Activated CD8-positive, alpha-beta memory T cell treated with anti-CD3 and anti-CD28 coated beads, Interleukin-2, amount 10 ng/mL, durations not matched to agents 7 days and 5 days (primary cell): ENCODE data around the gene SLC9A9. TPM values are rescaled to one million over a fixed set of nuclear protein-coding genes. Genes with fewer than 3 reads are reported as not detected.
"Not testable (repeated sequence)": the region's sequence is repeated elsewhere in the genome, so short reads cannot be mapped to it uniquely, and the experiment has no call there.

Source experiments
- ATAC-seq: fragments of 150-1000 bp; cut with Tn5 transposase; one replicate; pipeline ENCODE4 v1.10.0; 2021; ENCODE audit warnings: moderate library complexity
- CTCF ChIA-PET: fragments of 350-600 bp; sonication (Branson Sonifier 250); formaldehyde crosslinking; loops from one replicate; lab custom pipeline; 2021; ENCODE audit warnings: antibody characterized with exemption; lab: Charles Lee
- DNase-seq: peaks from one replicate; pipeline ENCODE4 v3.0.0-alpha.2; 2020
- H3K27ac Mint-ChIP-seq: one replicate; pipeline ENCODE4 v1.8.0; 2021; ENCODE audit warnings: mild to moderate bottlenecking, mixed read lengths
- H3K27me3 Mint-ChIP-seq: one replicate; pipeline ENCODE4 v1.8.0; 2021; ENCODE audit warnings: mixed read lengths
- H3K36me3 Mint-ChIP-seq: one replicate; pipeline ENCODE4 v1.8.0; 2021; ENCODE audit warnings: mild to moderate bottlenecking, mixed read lengths
- H3K4me1 Mint-ChIP-seq: one replicate; pipeline ENCODE4 v1.8.0; 2021; ENCODE audit warnings: mixed read lengths
- H3K4me3 Mint-ChIP-seq: one replicate; pipeline ENCODE4 v1.8.0; 2021; ENCODE audit warnings: mild to moderate bottlenecking, moderate library complexity, mixed read lengths
- H3K9me3 Mint-ChIP-seq: one replicate; pipeline ENCODE4 v1.8.0; 2022; ENCODE audit warnings: low read depth, mixed read lengths
- total RNA-seq, 2 experiments: library from RNA; stranded (reverse); gene quantifications; one replicate each; pipeline ENCODE4 v1.2.3, GENCODE V29; 2021

Gene SLC9A9
- total RNA-seq, 2 experiments from 2014 or later, result 6.8 to 10.8 TPM

- Mint-ChIP-seq H3K27me3 (no peaks in the 10 kb centered on the region), H3K4me3 (no peak overlapping the region), H3K9me3 (no peaks in the 10 kb centered on the region), H3K27ac (no peak overlapping the region), H3K36me3 (no peaks in the 10 kb centered on the region), H3K4me1 (peaks cover 11% of the 10 kb centered on the region)
- ATAC-seq, result no peak
- CTCF ChIA-PET, result no interaction called here
- DNase-seq, result no peak
Observed at GRCh38 chr3:143533391-143533790, 314.9 kb downstream of the SLC9A9 start.

- DNase-seq (no peak), ATAC-seq (no peak)
- Mint-ChIP-seq H3K36me3 (no peaks in the 10 kb centered on the region), H3K27ac (no peak overlapping the region), H3K4me1 (peaks cover 11% of the 10 kb centered on the region), H3K9me3 (no peaks in the 10 kb centered on the region), H3K4me3 (no peak overlapping the region), H3K27me3 (no peaks in the 10 kb centered on the region)
- CTCF ChIA-PET, result no interaction called here
Observed at GRCh38 chr3:143532091-143532490, 316.2 kb downstream of the SLC9A9 start.

GRCh38 chr3:143531101-143531500 lies 317.2 kb downstream of the SLC9A9 start:
- ATAC-seq, result no peak
- DNase-seq, result no peak
- CTCF ChIA-PET, result interaction anchor here (1.3 kb wide), 1 partner anchor 16 kb away, joined by 3 read pairs; no protein-coding TSS in a partner anchor
- H3K36me3 Mint-ChIP-seq, result no peaks in the 10 kb centered on the region
- H3K4me1 Mint-ChIP-seq, result peaks cover 5% of the 10 kb centered on the region
- no peaks in the 10 kb centered on the region for H3K27me3 Mint-ChIP-seq
- H3K9me3 Mint-ChIP-seq, result no peaks in the 10 kb centered on the region
- no peak overlapping the region for H3K4me3 Mint-ChIP-seq
- H3K27ac Mint-ChIP-seq, result no peak overlapping the region

- Mint-ChIP-seq H3K9me3 (no peaks in the 10 kb centered on the region), H3K27me3 (no peaks in the 10 kb centered on the region), H3K27ac (no peak overlapping the region), H3K36me3 (no peaks in the 10 kb centered on the region), H3K4me1 (no peaks in the 10 kb centered on the region), H3K4me3 (no peak overlapping the region)
- ATAC-seq, result no peak
- CTCF ChIA-PET, result no interaction called here
- no peak for DNase-seq
Observed at GRCh38 chr3:143529798-143530197, 318.5 kb downstream of the SLC9A9 start.

GRCh38 chr3:143529018-143529478 lies 319.2 kb downstream of the SLC9A9 start:
- no peak overlapping the region for H3K4me3 Mint-ChIP-seq
- H3K27ac Mint-ChIP-seq, result no peak overlapping the region
- CTCF ChIA-PET, result no interaction called here
- ATAC-seq (no peak), DNase-seq (no peak)
- H3K9me3 Mint-ChIP-seq, result no peaks in the 10 kb centered on the region
- H3K36me3 Mint-ChIP-seq, result no peaks in the 10 kb centered on the region
- no peaks in the 10 kb centered on the region for H3K4me1 Mint-ChIP-seq
- H3K27me3 Mint-ChIP-seq, result no peaks in the 10 kb centered on the region

- no peak for DNase-seq
- Mint-ChIP-seq H3K9me3 (no peaks in the 10 kb centered on the region), H3K4me1 (peaks cover 3% of the 10 kb centered on the region), H3K4me3 (no peak overlapping the region), H3K27me3 (no peaks in the 10 kb centered on the region), H3K36me3 (no peaks in the 10 kb centered on the region), H3K27ac (no peak overlapping the region)
- CTCF ChIA-PET, result interaction anchor here (1.0 kb wide), 1 partner anchor 91 kb away, joined by 3 read pairs; no protein-coding TSS in a partner anchor
- no peak for ATAC-seq
Observed at GRCh38 chr3:143526011-143526545, 322.2 kb downstream of the SLC9A9 start.

GRCh38 chr3:143525408-143525807 lies 322.9 kb downstream of the SLC9A9 start:
- Mint-ChIP-seq H3K27me3 (no peaks in the 10 kb centered on the region), H3K36me3 (no peaks in the 10 kb centered on the region), H3K9me3 (no peaks in the 10 kb centered on the region), H3K27ac (no peak overlapping the region), H3K4me3 (no peak overlapping the region), H3K4me1 (peaks cover 3% of the 10 kb centered on the region)
- CTCF ChIA-PET, result no interaction called here
- DNase-seq (no peak), ATAC-seq (no peak)

GRCh38 chr3:143521803-143522202 lies 326.5 kb downstream of the SLC9A9 start:
- Mint-ChIP-seq H3K4me3 (no peak overlapping the region), H3K9me3 (no peaks in the 10 kb centered on the region), H3K27me3 (no peaks in the 10 kb centered on the region)

GRCh38 chr3:143517131-143517530 lies 331.1 kb downstream of the SLC9A9 start:
- H3K36me3 Mint-ChIP-seq, H3K27ac Mint-ChIP-seq, H3K27me3 Mint-ChIP-seq, CTCF ChIA-PET, ATAC-seq, H3K9me3 Mint-ChIP-seq, H3K4me3 Mint-ChIP-seq, DNase-seq, H3K4me1 Mint-ChIP-seq: not testable (repeated sequence)

More at GRCh38 chr3:143521803-143522202, 326.5 kb downstream of the SLC9A9 start:
- CTCF ChIA-PET, result no interaction called here
- Mint-ChIP-seq H3K4me1 (peaks cover 3% of the 10 kb centered on the region), H3K27ac (no peak overlapping the region), H3K36me3 (no peaks in the 10 kb centered on the region)
- no peak for DNase-seq
- ATAC-seq, result no peak

GRCh38 chr3:143514874-143515273 lies 333.4 kb downstream of the SLC9A9 start:
- no peaks in the 10 kb centered on the region for H3K27me3 Mint-ChIP-seq
- no peak overlapping the region for H3K27ac Mint-ChIP-seq
- H3K9me3 Mint-ChIP-seq, result no peaks in the 10 kb centered on the region
- no peaks in the 10 kb centered on the region for H3K36me3 Mint-ChIP-seq
- H3K4me1 Mint-ChIP-seq, result no peaks in the 10 kb centered on the region
- H3K4me3 Mint-ChIP-seq, result no peak overlapping the region
- DNase-seq (no peak), ATAC-seq (no peak)
- CTCF ChIA-PET, result interaction anchor here (1.3 kb wide), 1 partner anchor 16 kb away, joined by 3 read pairs; no protein-coding TSS in a partner anchor

GRCh38 chr3:143514109-143514508 lies 334.2 kb downstream of the SLC9A9 start:
- H3K4me1 Mint-ChIP-seq, result no peaks in the 10 kb centered on the region
- CTCF ChIA-PET, result interaction anchor here (1.3 kb wide), 1 partner anchor 17 kb away, joined by 3 read pairs; no protein-coding TSS in a partner anchor
- no peak overlapping the region for H3K27ac Mint-ChIP-seq

GRCh38 chr3:143511174-143511879 lies 336.9 kb downstream of the SLC9A9 start:
- DNase-seq, result no peak
- Mint-ChIP-seq H3K9me3 (no peaks in the 10 kb centered on the region), H3K36me3 (no peaks in the 10 kb centered on the region), H3K27ac (no peak overlapping the region), H3K4me3 (no peak overlapping the region), H3K4me1 (no peaks in the 10 kb centered on the region), H3K27me3 (no peaks in the 10 kb centered on the region)
- CTCF ChIA-PET, result no interaction called here
- no peak for ATAC-seq

More at GRCh38 chr3:143514109-143514508, 334.2 kb downstream of the SLC9A9 start:
- DNase-seq, result no peak
- Mint-ChIP-seq H3K4me3 (no peak overlapping the region), H3K9me3 (no peaks in the 10 kb centered on the region), H3K27me3 (no peaks in the 10 kb centered on the region), H3K36me3 (no peaks in the 10 kb centered on the region)
- no peak for ATAC-seq

GRCh38 chr3:143510601-143511000 lies 337.7 kb downstream of the SLC9A9 start:
- DNase-seq (no peak), ATAC-seq (no peak)
- no peaks in the 10 kb centered on the region for H3K27me3 Mint-ChIP-seq
- H3K9me3 Mint-ChIP-seq, result no peaks in the 10 kb centered on the region
- CTCF ChIA-PET, result no interaction called here
- no peak overlapping the region for H3K4me3 Mint-ChIP-seq
- no peaks in the 10 kb centered on the region for H3K4me1 Mint-ChIP-seq
- H3K27ac Mint-ChIP-seq, result no peak overlapping the region
- H3K36me3 Mint-ChIP-seq, result no peaks in the 10 kb centered on the region
